Esophagus muscularis mucosa (tissue), 4 donors: ENCODE data around the gene RAB15. TPM values are rescaled to one million over a fixed set of nuclear protein-coding genes. Genes with fewer than 3 reads are reported as not detected.

ENCODE experiments used
- DNase-seq: peaks from one replicate; pipeline ENCODE4 v3.0.0-alpha.2; 2017; ENCODE audit errors: extremely low spot score
- H3K27ac ChIP-seq, 4 donors: fragments of 200-600 bp; sonication (generic); replicated peaks in 1 of 4; 1 replicate in 3 of 4; 2 replicates in 1 of 4; pipeline ENCODE4 v1.5.1; 2016 to 2019; ENCODE audit warnings: mild to moderate bottlenecking in 1 of 4
- H3K27me3 ChIP-seq, 4 donors: fragments of 200-600 bp; sonication (generic); one replicate each; pipeline versions ENCODE4 v1.5.1 to v1.6.0; 2016 to 2019
- H3K36me3 ChIP-seq, 4 donors: fragments of 200-600 bp; sonication (generic); one replicate each; pipeline ENCODE4 v1.5.1; 2016 to 2019
- H3K4me1 ChIP-seq, 4 donors: fragments of 200-600 bp; sonication (generic); one replicate each; pipeline ENCODE4 v1.5.1; 2016 to 2019
- H3K4me3 ChIP-seq, 4 donors: fragments of 200-600 bp; sonication (generic); 1 replicate in 2 of 4; 2 replicates in 2 of 4; pipeline ENCODE4 v1.5.1; 2016 to 2019; ENCODE audit warnings: mild to moderate bottlenecking in 4 of 4, moderate library complexity in 1 of 4
- H3K9me3 ChIP-seq, 4 donors: fragments of 200-600 bp; sonication (generic); 1 replicate in 3 of 4; 2 replicates in 1 of 4; pipeline ENCODE4 v1.5.1; 2016 to 2019
- EP300 ChIP-seq: sonication (generic); formaldehyde crosslinking; IDR thresholded peaks from one replicate; pipeline ENCODE4 v1.6.1; 2017; ENCODE audit warnings: antibody characterized with exemption
- POLR2A ChIP-seq: fragments of 450-650 bp; IDR thresholded peaks from one replicate; pipeline ENCODE4 v1.6.1; 2017; ENCODE audit warnings: antibody characterized with exemption, moderate library complexity, mild to moderate bottlenecking, low read depth
- POLR2AphosphoS5 ChIP-seq, 2 donors: sonication (generic); formaldehyde crosslinking; IDR thresholded peaks; one replicate each; pipeline ENCODE4 v1.6.1; 2017; ENCODE audit warnings: antibody characterized with exemption in 2 of 2
- WGBS: methylation state at CpG from one replicate; pipeline ENCODE4 v1.1.5; 2018; 5-methylcytosine and 5-hydroxymethylcytosine counted together
- intact Hi-C: fragments of 100-400 bp; cut with DNase I; formaldehyde crosslinking; loops from one replicate; pipeline ENCODE4 v1.15.1; 2023
- total RNA-seq, 4 donors: library from RNA; depleted of rRNA; stranded (reverse); fragments of >200 nt; gene quantifications; one replicate each; pipeline versions ENCODE4 v1.1.0 to v1.2.1, GENCODE V29; 2016
- TF ChIP-seq, protein P1 (sequence below), 3 experiments: fragments of 200-600 bp in 2 of 3; fragments of 450-650 bp in 1 of 3; sonication (generic) in 2 of 3; IDR thresholded peaks; one replicate each; pipeline ENCODE4 v1.5.1; 2017 to 2019; ENCODE audit warnings: antibody characterized with exemption in 3 of 3, mild to moderate bottlenecking in 2 of 3, moderate library complexity in 1 of 3

The RAB15 gene
- total RNA-seq, 4 donors from 2014 or later: 3.7 to 11.4 (median 7.1) TPM

DNA sequence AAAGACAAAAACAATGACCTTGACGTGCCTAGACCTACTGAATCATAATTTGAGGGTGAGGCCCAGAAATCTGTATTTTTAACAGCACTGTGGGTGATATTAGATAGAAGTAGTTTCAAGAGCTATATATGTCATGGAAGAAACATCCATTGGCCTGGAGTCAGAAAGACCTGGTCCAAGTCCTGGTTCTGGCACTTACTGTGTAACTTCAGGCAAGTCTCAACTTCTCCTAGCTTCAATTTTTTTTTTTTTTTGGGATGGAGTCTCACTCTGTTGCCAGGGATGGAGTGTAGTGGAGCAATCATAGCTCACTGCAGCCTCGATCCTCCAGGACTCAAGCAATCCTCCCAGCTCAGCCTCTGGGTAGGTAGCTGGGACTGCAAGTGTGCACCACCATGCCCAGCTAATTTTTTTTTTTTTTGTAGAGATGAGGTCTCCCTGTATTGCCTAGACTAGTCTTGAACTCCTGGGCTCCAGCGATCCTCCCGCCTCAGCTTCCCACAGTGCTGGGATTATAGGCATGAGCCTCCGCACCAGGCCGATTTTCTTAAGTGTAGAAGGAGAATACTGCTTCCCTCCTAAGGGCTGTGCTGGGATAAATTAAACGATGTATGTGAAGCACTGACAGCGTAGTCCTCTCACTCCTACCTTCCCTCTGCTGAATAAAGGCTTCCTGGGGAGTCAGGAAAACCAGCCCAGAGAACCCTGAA, 15.3 kb downstream of the RAB15 start:
- Histone ChIP-seq H3K4me3 (no peak overlapping the region), H3K36me3 (peaks cover 0 to 12% (median under 1%) of the 10 kb centered on the region in 4 donors), H3K27ac (no peak overlapping the region), H3K9me3 (no peaks in the 10 kb centered on the region), H3K27me3 (no peaks in the 10 kb centered on the region), H3K4me1 (peaks cover 0 to 10% (median under 1%) of the 10 kb centered on the region in 4 donors)
- 86% methylated on average over 8 of the region's 8 CpGs for WGBS
- TF ChIP-seq EP300: no peak
- no peak for TF ChIP-seq POLR2A
- TF ChIP-seq POLR2AphosphoS5 (IDR thresholded peaks at IDR 0.05): no peak
- TF ChIP-seq, protein P1, sequence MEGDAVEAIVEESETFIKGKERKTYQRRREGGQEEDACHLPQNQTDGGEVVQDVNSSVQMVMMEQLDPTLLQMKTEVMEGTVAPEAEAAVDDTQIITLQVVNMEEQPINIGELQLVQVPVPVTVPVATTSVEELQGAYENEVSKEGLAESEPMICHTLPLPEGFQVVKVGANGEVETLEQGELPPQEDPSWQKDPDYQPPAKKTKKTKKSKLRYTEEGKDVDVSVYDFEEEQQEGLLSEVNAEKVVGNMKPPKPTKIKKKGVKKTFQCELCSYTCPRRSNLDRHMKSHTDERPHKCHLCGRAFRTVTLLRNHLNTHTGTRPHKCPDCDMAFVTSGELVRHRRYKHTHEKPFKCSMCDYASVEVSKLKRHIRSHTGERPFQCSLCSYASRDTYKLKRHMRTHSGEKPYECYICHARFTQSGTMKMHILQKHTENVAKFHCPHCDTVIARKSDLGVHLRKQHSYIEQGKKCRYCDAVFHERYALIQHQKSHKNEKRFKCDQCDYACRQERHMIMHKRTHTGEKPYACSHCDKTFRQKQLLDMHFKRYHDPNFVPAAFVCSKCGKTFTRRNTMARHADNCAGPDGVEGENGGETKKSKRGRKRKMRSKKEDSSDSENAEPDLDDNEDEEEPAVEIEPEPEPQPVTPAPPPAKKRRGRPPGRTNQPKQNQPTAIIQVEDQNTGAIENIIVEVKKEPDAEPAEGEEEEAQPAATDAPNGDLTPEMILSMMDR (IDR thresholded peaks at IDR 0.05): no peak
- intact Hi-C loops: no loop called here
- DNase-seq: no peak

DNA sequence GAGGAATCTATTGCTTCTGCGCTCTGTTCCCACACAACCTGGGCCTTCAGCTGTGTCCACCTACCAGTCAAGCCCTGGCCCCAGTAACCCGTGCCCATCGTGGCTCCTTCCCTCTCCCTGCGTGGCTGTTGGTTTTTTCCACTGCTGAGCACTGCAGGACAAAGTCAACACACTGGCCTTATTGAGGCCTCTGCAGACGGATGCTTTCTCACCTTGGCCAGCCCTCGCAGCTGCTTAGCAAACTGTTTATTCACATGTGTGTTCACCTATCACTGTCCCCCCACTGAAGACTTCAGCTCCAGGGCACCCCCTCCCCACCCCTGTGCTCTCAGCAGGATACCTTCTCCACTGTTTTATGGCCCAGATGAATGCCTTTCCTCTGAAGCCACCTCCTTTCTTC, 16.8 kb downstream of the RAB15 start:
- H3K27me3 ChIP-seq: no peaks in the 10 kb centered on the region
- H3K36me3 ChIP-seq: peaks cover 0 to 26% (median 7%) of the 10 kb centered on the region in 4 donors
- H3K4me3 ChIP-seq: no peak overlapping the region
- WGBS: 82% methylated on average over 6 of the region's 6 CpGs
- intact Hi-C loops: no loop called here
- TF ChIP-seq POLR2A: no peak
- TF ChIP-seq EP300: no peak
- no peak for TF ChIP-seq POLR2AphosphoS5 (IDR thresholded peaks at IDR 0.05)
- TF ChIP-seq, protein P1 (IDR thresholded peaks at IDR 0.05): no peak
- DNase-seq: no peak
- H3K4me1 ChIP-seq: peaks cover 0 to 7% (median 2%) of the 10 kb centered on the region in 4 donors
- no peak overlapping the region for H3K27ac ChIP-seq
- no peaks in the 10 kb centered on the region for H3K9me3 ChIP-seq

- WGBS: 92% methylated on average over 9 of the region's 9 CpGs
- peaks cover 0 to 32% (median 10%) of the 10 kb centered on the region in 4 donors for H3K36me3 ChIP-seq
- intact Hi-C loops: no loop called here
- no peaks in the 10 kb centered on the region for H3K27me3 ChIP-seq
- DNase-seq: no peak
- H3K9me3 ChIP-seq: no peaks in the 10 kb centered on the region
- H3K27ac ChIP-seq: no peak overlapping the region
- H3K4me3 ChIP-seq: no peak overlapping the region
- H3K4me1 ChIP-seq: peaks cover 0 to 7% (median 2%) of the 10 kb centered on the region in 4 donors
- TF ChIP-seq POLR2A (no peak), POLR2AphosphoS5 (IDR thresholded peaks at IDR 0.05) (no peak), EP300 (no peak)
- TF ChIP-seq, protein P1 (IDR thresholded peaks at IDR 0.05): no peak
These were observed 17.5 kb downstream of the RAB15 start for GRCh38 chr14:64954491-64955240.

DNA sequence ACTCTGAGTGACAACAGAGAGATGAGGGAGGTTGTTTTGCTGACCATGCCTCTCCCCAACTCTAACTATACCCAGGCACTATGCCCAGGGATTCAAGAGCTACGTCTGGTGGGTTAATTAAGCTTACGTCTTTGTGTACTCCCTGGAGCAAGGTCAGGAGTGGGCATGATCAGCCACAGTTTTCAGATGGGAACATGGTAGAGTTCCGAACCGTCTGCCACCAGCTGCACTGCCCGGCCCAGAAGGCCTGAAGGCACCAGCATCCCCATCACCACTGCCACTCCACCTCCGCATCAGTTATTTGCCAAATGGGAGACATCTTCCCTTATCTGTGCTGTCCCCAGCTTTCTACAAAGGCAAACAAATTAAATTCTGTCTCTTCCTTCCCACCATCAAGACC, 18.5 kb downstream of the RAB15 start:
- no peak for DNase-seq
- TF ChIP-seq POLR2A: no peak
- TF ChIP-seq POLR2AphosphoS5 (IDR thresholded peaks at IDR 0.05): no peak
- TF ChIP-seq EP300: no peak
- TF ChIP-seq, protein P1 (IDR thresholded peaks at IDR 0.05): no peak

More for the DNA sequence above, 18.5 kb downstream of the RAB15 start:
- H3K4me1 ChIP-seq: peaks cover 0 to 7% (median 2%) of the 10 kb centered on the region in 4 donors
- no peaks in the 10 kb centered on the region for H3K9me3 ChIP-seq
- WGBS: 100% methylated on average over 4 of the region's 6 CpGs
- H3K4me3 ChIP-seq: no peak overlapping the region
- H3K27me3 ChIP-seq: no peaks in the 10 kb centered on the region
- H3K36me3 ChIP-seq: peaks cover 0 to 40% (median 12%) of the 10 kb centered on the region in 4 donors
- no peak overlapping the region for H3K27ac ChIP-seq
- intact Hi-C loops: no loop called here
